GM18520 (cell line): ENCODE results near the gene CARMIL3.
A peak's percentile ranks its signal among the peaks of the same experiment; 100 is the strongest.
"Not testable (repeated sequence)": the region's sequence is repeated elsewhere in the genome, so short reads cannot be mapped to it uniquely, and the experiment has no call there.

ENCODE experiments used
- ATAC-seq: cut with Tn5 transposase; IDR thresholded peaks from one replicate; pipeline ENCODE4 v1.9.1; 2021; ENCODE audit not compliant: unreplicated experiment

CARMIL3 gene

GRCh38 chr14:24051789-24052655, at the start of gene CARMIL3:
Gene CARMIL3, plus strand, starts transcription at chr14:24052009. Its CDS starts 145 bp downstream, at chr14:24052154.
- ATAC-seq, result peak; percentile 69

GRCh38 chr14:24006471-24006816, 45.4 kb upstream of the CARMIL3 start:
- not testable (repeated sequence) for ATAC-seq

DNA sequence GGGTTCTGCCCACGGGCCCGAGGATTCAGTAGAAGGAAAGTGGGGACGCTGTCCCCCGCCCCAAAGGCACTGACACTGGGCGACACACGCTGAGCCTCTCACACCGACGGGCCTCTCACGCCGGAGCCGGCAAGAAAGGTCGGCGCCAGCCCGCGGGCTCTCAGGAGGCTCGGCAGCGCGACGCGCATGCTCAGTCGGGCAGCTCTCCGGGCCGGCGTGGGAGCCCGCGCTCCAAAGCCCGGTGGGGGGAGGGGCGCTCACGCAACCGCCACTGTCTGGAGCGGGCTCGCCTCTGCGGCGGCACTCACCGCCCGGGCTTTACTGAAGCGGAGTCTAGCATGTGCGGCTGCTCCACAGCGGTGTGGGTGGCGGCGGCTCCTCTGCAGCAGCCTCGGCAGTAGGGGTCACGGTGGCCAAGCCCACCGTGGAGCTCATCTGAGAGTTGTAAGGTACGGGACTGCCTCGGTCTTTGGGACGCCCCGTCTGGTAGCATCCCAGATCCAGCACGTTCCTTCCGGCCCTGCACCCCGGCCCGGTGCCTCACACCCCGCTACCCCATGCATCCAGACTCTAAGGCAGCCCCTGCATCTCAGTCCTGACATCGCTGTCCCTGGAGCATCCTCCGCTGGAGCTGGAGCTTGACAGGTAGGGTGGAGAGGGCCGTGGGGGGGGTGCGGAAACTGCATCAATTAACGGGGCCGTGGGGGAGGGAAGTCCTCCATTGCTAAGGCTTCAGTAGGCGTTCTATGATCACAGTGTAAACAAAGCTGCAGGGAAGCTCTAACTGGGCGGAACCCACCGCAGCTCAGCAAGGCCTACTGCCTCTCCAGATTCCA, 44.8 kb upstream of the CARMIL3 start:
- not testable (repeated sequence) for ATAC-seq

DNA sequence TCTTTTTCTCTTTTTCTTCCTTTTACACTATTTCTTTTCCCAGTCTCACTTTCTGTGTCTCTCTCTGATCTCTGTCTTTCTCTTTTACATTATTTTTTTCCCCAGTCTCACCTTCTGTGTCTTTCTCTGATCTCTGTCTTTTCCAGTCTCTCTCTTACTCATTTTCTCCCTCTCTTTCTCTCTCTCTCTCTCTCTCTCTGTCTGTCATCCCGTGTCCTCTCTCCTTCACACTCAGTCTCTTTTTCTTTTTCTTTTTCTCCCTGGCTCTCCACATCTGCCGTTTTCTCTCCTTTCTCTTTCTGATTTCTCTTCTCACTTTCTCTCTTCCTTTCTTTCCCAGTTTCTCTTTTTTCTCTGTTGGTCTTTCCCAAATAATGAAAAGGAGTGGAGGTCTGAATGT, 40.8 kb upstream of the CARMIL3 start:
- ATAC-seq, result no peak

DNA sequence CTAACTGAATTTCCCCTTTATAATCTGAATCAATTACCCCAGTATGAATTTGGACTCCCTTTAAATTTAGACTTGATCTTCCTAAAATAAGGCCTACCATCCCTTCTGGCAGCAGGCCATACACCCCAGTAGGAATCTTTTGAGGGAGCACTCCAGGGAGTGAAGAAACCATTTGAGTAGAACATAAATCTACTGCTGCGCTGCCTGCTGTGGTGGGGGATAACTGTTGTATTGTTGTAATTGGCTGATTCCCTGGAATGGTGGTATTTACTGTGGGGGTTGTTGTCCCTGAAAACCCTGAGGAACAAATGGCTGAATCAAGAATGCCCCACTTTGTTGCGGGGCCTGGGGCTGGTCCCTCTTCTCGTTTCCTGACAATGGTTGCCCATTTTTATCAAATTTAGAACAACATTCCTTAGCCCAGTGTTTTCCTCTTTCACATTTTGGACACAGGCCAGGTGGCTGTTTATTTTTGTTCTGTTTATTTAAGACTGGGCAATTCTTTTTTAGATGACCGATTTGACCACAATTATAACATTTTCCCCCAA, 39.0 kb upstream of the CARMIL3 start:
- ATAC-seq, result not testable (repeated sequence)

- no peak for ATAC-seq
These were observed 37.9 kb upstream of the CARMIL3 start for GRCh38 chr14:24013654-24014514.

- ATAC-seq, result not testable (repeated sequence)
These were observed 36.1 kb upstream of the CARMIL3 start for GRCh38 chr14:24015745-24016144.

GRCh38 chr14:24018978-24019377, 32.8 kb upstream of the CARMIL3 start:
- not testable (repeated sequence) for ATAC-seq

GRCh38 chr14:24019944-24020343, 31.9 kb upstream of the CARMIL3 start:
- ATAC-seq, result not testable (repeated sequence)

GRCh38 chr14:24020520-24020919, 31.3 kb upstream of the CARMIL3 start:
- ATAC-seq, result not testable (repeated sequence)

DNA sequence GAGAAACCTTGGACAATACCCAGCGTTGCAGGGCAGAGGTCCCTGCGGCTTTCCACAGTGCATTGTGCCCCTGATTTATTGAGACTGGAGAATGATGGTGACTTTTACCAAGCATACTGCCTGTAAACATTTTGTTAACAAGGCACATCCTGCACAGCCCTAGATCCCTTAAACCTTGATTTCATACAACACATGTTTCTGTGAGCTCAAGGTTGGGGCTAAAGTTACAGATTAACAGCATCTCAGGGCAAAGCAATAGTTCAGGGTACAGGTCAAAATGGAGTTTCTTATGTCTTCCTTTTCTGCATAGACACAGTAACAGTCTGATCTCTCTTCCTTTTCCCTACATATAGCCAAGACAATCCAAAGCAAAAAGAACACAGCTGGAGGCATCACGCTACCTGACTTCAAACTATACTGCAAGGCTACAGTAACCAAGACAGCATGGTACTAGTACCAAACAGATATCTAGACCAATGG, 26.8 kb upstream of the CARMIL3 start:
- ATAC-seq, result not testable (repeated sequence)

- ATAC-seq, result not testable (repeated sequence)
These were observed 22.1 kb upstream of the CARMIL3 start for GRCh38 chr14:24029687-24030086.

- ATAC-seq, result not testable (repeated sequence)
These were observed 20.5 kb upstream of the CARMIL3 start for GRCh38 chr14:24031331-24031730.

DNA sequence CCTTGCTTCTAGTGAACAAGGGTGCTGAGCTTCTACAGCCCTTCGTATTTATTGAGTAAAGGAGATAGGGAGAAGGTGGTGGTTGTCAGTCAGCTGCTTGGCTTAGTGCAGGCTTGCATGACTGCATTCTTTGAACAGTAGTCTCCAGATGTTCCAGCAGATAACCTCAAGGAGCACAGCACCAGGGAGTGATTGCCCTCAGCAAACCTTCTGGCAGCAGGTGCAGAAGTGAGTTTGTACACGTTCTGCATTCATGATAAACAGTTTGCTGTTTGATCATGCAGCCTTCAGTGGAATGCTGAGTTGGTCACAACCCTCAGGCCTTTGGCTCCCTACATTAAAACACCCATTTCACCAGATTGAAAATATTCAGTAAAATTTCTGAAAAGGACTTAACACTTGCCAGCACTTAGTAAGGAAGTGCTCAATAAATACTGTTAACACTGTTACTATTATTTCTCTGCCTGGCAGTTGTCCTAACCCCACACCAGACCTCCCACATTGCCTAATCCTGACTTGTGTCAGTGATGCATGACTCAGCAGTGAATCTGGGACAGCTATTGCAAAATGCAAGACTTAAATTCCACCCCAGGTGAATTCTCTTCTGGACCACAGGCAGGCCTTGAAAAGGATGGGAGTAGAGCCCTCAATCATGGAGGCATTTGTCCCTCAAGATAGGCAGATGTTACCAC, 18.9 kb upstream of the CARMIL3 start:
- no peak for ATAC-seq

- not testable (repeated sequence) for ATAC-seq
These were observed 16.0 kb upstream of the CARMIL3 start for GRCh38 chr14:24035769-24036168.

DNA sequence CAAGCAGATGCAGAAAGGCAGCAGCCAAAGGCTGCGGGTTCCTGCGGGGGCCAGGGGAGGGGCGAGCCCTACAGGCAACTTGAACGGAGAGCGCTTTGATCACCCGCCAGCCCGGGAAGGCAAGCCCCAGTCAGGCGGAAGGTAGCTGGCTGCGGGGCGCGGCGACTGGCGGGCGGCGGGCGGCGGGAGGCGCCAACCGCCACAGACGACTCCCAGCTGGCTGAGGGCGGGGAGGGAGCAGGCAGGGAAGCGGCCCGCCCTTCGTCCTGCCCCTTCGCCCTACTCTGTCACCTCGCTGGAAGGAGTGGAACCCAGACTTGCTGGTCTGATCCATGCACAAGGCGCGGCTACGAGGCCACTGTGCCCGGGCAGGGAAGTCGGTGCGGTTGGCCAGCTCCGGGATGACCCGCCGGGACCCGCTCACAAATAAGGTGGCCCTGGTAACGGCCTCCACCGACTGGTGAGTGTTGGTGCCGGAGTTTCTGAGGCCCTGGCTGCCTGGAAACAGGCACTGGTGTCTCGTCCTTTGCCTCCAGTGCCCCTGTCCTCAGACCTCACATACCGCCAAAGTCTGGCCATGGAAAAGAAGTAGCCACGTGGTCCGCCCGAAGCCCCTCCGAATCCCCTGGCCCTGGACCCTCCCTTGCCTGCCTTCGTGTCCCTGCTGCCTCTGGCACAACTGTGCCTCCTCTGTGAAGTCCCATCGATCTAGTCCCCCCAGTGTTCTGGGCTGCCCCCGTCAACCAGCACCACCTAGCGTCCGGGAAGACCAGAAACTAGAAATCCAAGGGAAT, 15.4 kb upstream of the CARMIL3 start:
- ATAC-seq, result no peak

DNA sequence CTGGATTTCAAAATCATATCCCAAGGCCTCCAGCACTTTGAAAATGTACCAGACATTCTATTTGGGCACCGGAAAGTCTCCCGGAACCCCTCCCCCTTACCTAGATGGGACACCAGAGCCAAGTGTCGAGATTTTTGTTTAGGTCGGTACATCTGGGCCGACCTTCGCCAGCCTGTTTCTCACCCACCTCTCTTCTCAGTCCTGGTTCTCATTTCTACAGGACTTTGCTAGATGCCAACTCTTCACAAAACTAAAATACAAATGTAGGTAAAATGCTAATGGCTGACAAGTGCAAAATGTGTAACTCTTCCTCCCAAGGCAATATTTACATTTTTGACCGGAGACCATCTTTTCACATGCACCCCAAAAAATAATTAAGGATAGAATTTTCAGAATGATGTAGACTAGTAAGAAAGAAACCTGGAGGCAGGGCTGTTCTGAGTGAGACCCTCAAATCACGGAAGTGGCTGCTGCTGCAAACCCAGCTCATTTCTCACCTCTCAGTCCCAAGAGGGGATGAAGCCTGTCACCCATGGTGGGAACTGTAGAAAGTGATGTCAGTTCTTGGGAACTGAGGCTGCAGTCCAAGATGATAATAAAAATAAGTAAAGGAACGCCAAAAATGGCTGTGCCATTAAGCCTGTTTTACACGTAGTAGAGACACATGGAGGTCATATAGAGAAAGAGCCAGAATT, 14.7 kb upstream of the CARMIL3 start:
- not testable (repeated sequence) for ATAC-seq

DNA sequence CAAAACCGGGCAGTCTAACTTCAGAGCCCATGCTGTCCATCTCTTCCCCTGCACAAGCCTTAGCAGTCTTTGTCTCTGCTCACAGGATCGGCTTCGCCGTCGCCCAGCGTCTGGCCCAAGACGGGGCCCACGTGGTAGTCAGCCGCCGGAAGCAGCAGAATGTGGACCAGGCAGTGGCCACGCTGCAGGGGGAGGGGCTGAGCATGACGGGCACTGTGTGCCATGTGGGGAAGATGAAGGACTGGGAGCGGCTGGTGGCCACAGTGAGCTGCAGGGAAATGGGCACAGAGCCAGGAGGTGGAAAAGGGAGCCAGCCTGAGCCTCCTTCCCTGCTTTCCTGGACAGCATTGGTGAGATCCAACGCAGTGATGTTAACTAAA, 14.2 kb upstream of the CARMIL3 start:
- ATAC-seq, result no peak
